ENCODE data around the gene LRIG3.

- no peak for TF ChIP-seq CTCF (IDR thresholded peaks at IDR 0.05)
- no peak for TF ChIP-seq POLR2AphosphoS5 (IDR thresholded peaks at IDR 0.05)
Measured at GRCh38 chr12:58938440-58938839, 18.1 kb upstream of the LRIG3 start.

Measured in sigmoid colon (tissue), 4 donors.